ENCODE measurements around the gene KRT76. TPM values are rescaled to one million over a fixed set of nuclear protein-coding genes. Genes with fewer than 3 reads are reported as not detected.

The KRT76 gene
- total and polyA plus RNA-seq, 5 experiments from 2014 or later = not detected

DNA sequence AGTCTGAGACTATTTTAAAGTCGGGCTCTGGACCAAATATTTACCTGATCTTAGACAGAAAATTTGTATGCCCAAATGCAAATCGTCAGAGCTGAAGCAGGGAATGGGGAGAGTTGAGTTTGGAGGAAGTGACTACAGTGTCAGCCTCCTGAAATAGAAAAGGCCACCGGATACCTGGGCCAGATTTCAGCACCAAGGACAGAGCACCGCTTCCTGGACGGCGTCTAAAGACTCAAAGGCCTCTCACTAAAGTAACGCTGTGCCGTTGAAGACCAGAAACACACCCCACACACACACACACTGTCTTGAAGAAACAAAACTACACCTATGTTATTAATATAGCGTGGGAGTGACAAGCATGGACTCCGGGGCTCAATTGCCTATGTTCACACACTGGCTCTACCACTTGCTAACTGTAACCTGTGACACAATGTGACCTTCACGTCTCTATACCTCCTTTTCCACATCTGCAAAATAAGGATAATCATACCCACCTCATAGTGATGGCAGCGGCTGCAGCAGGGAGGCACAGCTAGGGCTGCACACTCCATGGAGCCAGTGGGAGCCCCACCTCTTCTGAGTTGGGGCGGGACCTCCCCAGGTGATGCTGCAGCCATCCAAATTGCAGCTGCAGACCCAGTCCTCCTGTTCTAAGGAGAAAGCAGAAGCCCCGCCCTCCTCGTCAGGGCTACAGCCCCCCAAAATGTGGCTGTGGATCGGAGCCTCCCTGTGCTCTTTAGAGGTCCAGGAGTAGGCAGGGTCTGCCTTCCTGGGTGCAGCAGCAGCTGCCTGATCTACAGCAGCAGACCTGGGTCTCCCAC lies 35.6 kb downstream of the KRT76 start:
- Mint-ChIP-seq H3K36me3 (peaks cover 0 to 4% (median 0%) of the 10 kb centered on the region in 3 donors), H3K4me3 (no peak overlapping the region), H3K4me1 (no peaks in the 10 kb centered on the region), H3K27ac (no peak overlapping the region), H3K9me3 (peaks cover 0 to 2% (median 0%) of the 10 kb centered on the region in 9 donors), H3K27me3 (peaks cover 0 to 16% (median 1%) of the 10 kb centered on the region in 5 donors)
- ATAC-seq (peak; percentile 60 to 75), DNase-seq (peak; percentile 29 to 81 (median 58))
- POLR2A ChIA-PET = no interaction called here

GRCh38 chr12:52740584-52740983 lies 36.6 kb downstream of the KRT76 start:
- no peak for ATAC-seq
- Mint-ChIP-seq H3K27ac (no peak overlapping the region), H3K4me1 (no peaks in the 10 kb centered on the region), H3K36me3 (peaks cover 0 to 4% (median 0%) of the 10 kb centered on the region in 3 donors), H3K9me3 (peaks cover 0 to 2% (median 0%) of the 10 kb centered on the region in 9 donors), H3K4me3 (no peak overlapping the region), H3K27me3 (peaks cover 0 to 16% (median 1%) of the 10 kb centered on the region in 5 donors)
- POLR2A ChIA-PET = no interaction called here
- DNase-seq = no peak

DNA sequence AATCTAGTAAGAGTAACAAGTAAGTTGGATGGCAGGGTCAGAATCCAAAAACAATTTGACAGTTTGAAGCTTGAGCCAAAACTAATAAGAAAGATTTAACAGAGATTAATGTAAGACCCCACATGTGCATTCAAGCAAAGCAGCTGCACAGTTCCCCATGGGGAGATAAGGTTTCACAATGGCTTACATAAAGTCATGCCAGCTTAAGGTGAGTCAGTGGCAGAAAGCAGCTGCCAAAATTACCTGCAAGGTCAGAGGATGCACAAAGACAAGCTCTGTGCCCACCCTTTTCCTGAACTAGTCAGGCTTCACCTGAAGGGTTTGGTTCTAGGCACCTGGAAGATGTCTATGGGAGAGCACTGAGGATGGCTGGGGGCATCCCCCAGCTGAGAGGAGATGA lies 37.2 kb downstream of the KRT76 start:
- no peak for DNase-seq
- H3K4me1 Mint-ChIP-seq = no peaks in the 10 kb centered on the region
- H3K4me3 Mint-ChIP-seq = no peak overlapping the region
- peaks cover 0 to 16% (median 1%) of the 10 kb centered on the region in 5 donors for H3K27me3 Mint-ChIP-seq
- H3K36me3 Mint-ChIP-seq = peaks cover 0 to 4% (median 0%) of the 10 kb centered on the region in 3 donors
- ATAC-seq = no peak
- POLR2A ChIA-PET = no interaction called here
- peaks cover 0 to 2% (median 0%) of the 10 kb centered on the region in 9 donors for H3K9me3 Mint-ChIP-seq
- peak overlapping the region in 1 of 10 donors; percentile 37 for H3K27ac Mint-ChIP-seq

DNA sequence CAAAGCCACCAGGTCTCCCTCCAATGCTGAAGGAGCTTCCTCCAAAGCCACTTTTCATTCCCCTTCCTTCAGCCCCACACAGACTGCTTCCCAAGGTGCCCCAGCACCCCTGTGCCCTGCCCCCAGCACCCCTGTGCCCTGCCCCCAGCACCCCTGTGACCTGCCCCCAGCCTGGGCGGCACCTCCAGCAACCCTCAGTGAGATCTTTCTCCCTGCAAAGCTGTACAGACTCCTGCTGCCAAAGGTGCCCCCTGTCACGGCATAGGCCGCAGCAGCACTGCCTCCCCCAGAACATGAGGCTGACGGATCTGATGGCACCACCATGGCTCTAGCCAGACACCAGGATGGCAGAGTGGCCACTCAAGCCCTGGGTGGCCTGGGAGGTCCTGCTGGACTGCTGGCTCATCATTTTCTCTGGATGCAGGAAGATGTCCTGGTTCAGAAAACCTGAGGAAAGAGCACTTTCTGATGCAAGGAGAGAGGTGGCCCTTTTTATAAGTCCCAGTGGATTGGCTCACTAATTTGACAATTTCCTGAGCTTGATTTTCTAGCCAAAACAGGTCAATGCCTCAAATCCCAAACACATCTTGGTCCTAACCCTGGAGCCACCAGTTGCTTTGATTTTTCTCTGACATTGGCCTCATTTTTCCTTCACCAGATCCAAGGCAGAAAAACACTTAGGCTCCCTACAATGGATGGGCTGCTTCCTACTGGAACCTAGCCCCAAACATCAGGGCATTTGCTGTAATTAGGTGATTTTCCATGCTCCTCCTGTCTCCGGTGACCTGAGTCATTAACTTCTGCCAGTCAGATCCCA lies 41.1 kb downstream of the KRT76 start:
- Mint-ChIP-seq H3K9me3 (peaks cover 0 to 3% (median 0%) of the 10 kb centered on the region in 9 donors), H3K4me1 (no peaks in the 10 kb centered on the region), H3K27me3 (peaks cover 2 to 8% (median 4%) of the 10 kb centered on the region in 5 donors), H3K36me3 (no peaks in the 10 kb centered on the region), H3K4me3 (no peak overlapping the region), H3K27ac (peak overlapping the region in 1 of 10 donors; percentile 65)
- POLR2A ChIA-PET = no interaction called here
- no peak for ATAC-seq
- DNase-seq = no peak

DNA sequence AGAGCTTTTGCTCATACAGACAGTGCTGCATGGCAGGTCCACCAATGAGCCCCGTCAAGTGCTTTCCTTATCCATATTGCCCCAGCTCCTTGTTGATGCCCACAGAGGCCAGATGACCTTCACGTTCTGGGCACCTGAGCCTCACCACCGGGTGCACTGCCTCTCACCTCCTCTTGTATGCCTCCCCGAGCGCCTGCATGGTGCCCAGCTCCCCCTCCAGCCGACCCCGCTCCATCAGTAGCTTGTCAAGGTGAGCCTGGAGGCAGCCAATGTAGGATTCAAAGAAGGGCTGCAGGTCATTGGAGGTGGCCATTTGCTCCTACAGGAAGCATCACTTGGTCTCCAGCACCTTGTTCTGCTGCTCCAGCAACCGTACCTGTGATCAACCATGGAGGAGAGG lies 42.0 kb downstream of the KRT76 start:
- no peak overlapping the region for H3K27ac Mint-ChIP-seq
- DNase-seq (no peak), ATAC-seq (no peak)
- H3K36me3 Mint-ChIP-seq = no peaks in the 10 kb centered on the region
- H3K4me1 Mint-ChIP-seq = peaks cover 0 to 3% (median 0%) of the 10 kb centered on the region in 4 donors
- peaks cover 2 to 9% (median 5%) of the 10 kb centered on the region in 5 donors for H3K27me3 Mint-ChIP-seq
- POLR2A ChIA-PET = no interaction called here
- peaks cover 0 to 12% (median 0%) of the 10 kb centered on the region in 9 donors for H3K9me3 Mint-ChIP-seq
- H3K4me3 Mint-ChIP-seq = no peak overlapping the region

DNA sequence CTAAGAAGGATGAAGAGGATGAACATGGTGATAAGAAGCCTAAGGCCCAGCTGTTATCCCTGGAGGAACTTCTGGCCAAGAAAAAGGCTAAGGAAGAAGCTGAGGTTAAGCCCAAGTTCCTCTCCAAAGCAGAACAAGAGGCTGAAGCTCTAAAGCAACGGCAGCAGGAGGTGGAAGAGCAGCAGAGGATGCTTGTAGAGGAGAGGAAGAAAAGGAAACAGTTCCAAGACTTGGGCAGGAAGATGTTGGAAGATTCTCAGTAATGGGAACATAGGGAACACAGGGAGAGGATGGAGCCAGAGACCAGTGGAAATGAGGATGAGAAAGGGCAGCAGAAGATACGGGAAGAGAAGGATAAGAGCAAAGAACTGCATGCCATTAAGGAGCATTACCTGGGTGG lies 46.4 kb downstream of the KRT76 start:
- no peaks in the 10 kb centered on the region for H3K36me3 Mint-ChIP-seq
- H3K9me3 Mint-ChIP-seq = peaks cover 0 to 13% (median 0%) of the 10 kb centered on the region in 9 donors
- ATAC-seq = no peak
- peaks cover 1 to 9% (median 6%) of the 10 kb centered on the region in 5 donors for H3K27me3 Mint-ChIP-seq
- no peak overlapping the region for H3K4me3 Mint-ChIP-seq
- DNase-seq = no peak
- H3K27ac Mint-ChIP-seq = peak overlapping the region in 2 of 10 donors; percentile 6 to 33
- POLR2A ChIA-PET = no interaction called here
- H3K4me1 Mint-ChIP-seq = peaks cover 0 to 5% (median 0%) of the 10 kb centered on the region in 4 donors

DNA sequence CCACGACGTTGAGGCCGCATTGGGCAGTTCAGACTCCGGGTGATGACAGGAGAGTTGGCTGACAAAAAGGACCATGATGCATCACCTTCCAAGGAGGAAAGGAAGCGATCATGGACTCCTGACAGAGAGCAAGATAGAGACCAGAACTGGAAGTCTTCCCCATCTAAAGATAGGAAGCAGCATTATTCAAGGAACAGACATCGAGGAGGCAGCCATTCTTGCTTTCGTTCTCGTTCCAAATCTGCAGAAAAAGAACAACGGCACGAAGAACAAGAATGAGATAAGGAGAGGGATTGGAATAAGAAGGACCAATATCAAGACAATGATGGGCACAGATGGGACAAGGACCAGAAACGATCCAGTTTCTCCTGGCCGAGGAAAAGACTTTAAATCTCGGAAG lies 46.8 kb downstream of the KRT76 start:
- peaks cover 0 to 5% (median 0%) of the 10 kb centered on the region in 4 donors for H3K4me1 Mint-ChIP-seq
- H3K9me3 Mint-ChIP-seq = peaks cover 0 to 13% (median 0%) of the 10 kb centered on the region in 9 donors
- H3K27ac Mint-ChIP-seq = peak overlapping the region in 1 of 10 donors; percentile 6
- H3K36me3 Mint-ChIP-seq = no peaks in the 10 kb centered on the region
- POLR2A ChIA-PET = no interaction called here
- peaks cover 1 to 9% (median 6%) of the 10 kb centered on the region in 5 donors for H3K27me3 Mint-ChIP-seq
- no peak overlapping the region for H3K4me3 Mint-ChIP-seq
- DNase-seq (no peak), ATAC-seq (no peak)

- Mint-ChIP-seq H3K9me3 (peaks cover 0 to 13% (median 0%) of the 10 kb centered on the region in 9 donors), H3K4me3 (no peak overlapping the region), H3K27ac (peak overlapping the region in 1 of 10 donors; percentile 64), H3K4me1 (peaks cover 0 to 5% (median 0%) of the 10 kb centered on the region in 4 donors), H3K27me3 (peaks cover 0 to 9% (median 6%) of the 10 kb centered on the region in 5 donors), H3K36me3 (no peaks in the 10 kb centered on the region)
- DNase-seq (no peak), ATAC-seq (no peak)
- POLR2A ChIA-PET = no interaction called here
Measured at GRCh38 chr12:52729147-52729546, 48.0 kb downstream of the KRT76 start.

- Mint-ChIP-seq H3K9me3 (peaks cover 0 to 13% (median 0%) of the 10 kb centered on the region in 9 donors), H3K4me3 (no peak overlapping the region), H3K4me1 (peaks cover 0 to 5% (median 0%) of the 10 kb centered on the region in 4 donors), H3K27ac (no peak overlapping the region), H3K36me3 (no peaks in the 10 kb centered on the region), H3K27me3 (peaks cover 0 to 9% (median 6%) of the 10 kb centered on the region in 5 donors)
- POLR2A ChIA-PET = no interaction called here
- no peak for ATAC-seq
- no peak for DNase-seq
Measured at GRCh38 chr12:52728374-52728773, 48.8 kb downstream of the KRT76 start.

GRCh38 chr12:52727037-52727436 lies 50.1 kb downstream of the KRT76 start:
- ATAC-seq (no peak), DNase-seq (no peak)
- no peak overlapping the region for H3K4me3 Mint-ChIP-seq
- peaks cover 0 to 13% (median 0%) of the 10 kb centered on the region in 9 donors for H3K9me3 Mint-ChIP-seq
- H3K27me3 Mint-ChIP-seq = peaks cover 0 to 10% (median 6%) of the 10 kb centered on the region in 5 donors
- H3K27ac Mint-ChIP-seq = peak overlapping the region in 1 of 10 donors; percentile 46
- H3K36me3 Mint-ChIP-seq = no peaks in the 10 kb centered on the region
- peaks cover 0 to 5% (median 1%) of the 10 kb centered on the region in 4 donors for H3K4me1 Mint-ChIP-seq
- POLR2A ChIA-PET = interaction anchor here (0.6 kb wide), 1 partner anchor 16 kb away, joined by 3 read pairs; no protein-coding TSS in a partner anchor

GRCh38 chr12:52726451-52726850 lies 50.7 kb downstream of the KRT76 start:
- POLR2A ChIA-PET = no interaction called here
- peaks cover 0 to 10% (median 6%) of the 10 kb centered on the region in 5 donors for H3K27me3 Mint-ChIP-seq
- ATAC-seq = no peak
- H3K27ac Mint-ChIP-seq = no peak overlapping the region
- peaks cover 0 to 6% (median 3%) of the 10 kb centered on the region in 4 donors for H3K4me1 Mint-ChIP-seq
- H3K36me3 Mint-ChIP-seq = no peaks in the 10 kb centered on the region
- peaks cover 0 to 13% (median 0%) of the 10 kb centered on the region in 9 donors for H3K9me3 Mint-ChIP-seq
- no peak overlapping the region for H3K4me3 Mint-ChIP-seq
- DNase-seq = no peak

DNA sequence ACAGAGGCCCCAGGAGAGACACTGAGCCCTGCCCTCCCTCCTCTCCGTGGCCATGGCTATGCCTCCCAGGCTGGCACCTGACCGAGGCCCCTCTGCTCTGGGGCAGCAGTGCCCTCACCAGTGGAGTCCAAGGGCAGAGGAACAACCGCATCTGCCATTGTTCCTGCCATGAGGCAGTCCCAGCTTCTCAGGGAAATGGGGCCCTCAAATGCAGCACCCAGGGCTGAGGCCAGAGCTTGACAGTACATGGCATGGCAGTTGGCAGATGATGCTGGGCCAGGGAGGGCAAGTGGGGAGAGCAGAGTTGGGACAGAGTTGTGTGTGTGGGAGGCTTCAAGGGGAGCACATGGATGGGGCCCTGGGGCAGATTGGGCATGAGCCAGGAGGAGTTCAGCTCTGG lies 52.8 kb downstream of the KRT76 start:
- Mint-ChIP-seq H3K36me3 (no peaks in the 10 kb centered on the region), H3K27ac (peak overlapping the region in 1 of 10 donors; percentile 24), H3K4me1 (peaks cover 0 to 6% (median 2%) of the 10 kb centered on the region in 4 donors), H3K4me3 (no peak overlapping the region), H3K27me3 (peaks cover 0 to 6% (median 0%) of the 10 kb centered on the region in 5 donors), H3K9me3 (no peaks in the 10 kb centered on the region)
- DNase-seq (no peak), ATAC-seq (no peak)
- POLR2A ChIA-PET = no interaction called here
